A549 (cell line): ENCODE data around the gene OTUB2.

Experiments used
- BHLHE40 ChIP-seq: IDR thresholded peaks from 2 replicates; pipeline ENCODE4 v1.6.1; 2012; ENCODE audit warnings: low read depth, low read length, inconsistent platforms
- CTCF ChIP-seq: fragments of >200 bp; sonication (Bioruptor Twin); formaldehyde crosslinking; IDR thresholded peaks from 3 replicates; pipeline ENCODE4 v1.5.1; 2016
- KDM5A ChIP-seq: fragments of 200-600 bp; sonication (generic); IDR thresholded peaks from 2 replicates; pipeline ENCODE4 v1.6.1; 2016; ENCODE audit warnings: antibody characterized with exemption, mild to moderate bottlenecking
- MAX ChIP-seq: IDR thresholded peaks from 2 replicates; pipeline ENCODE4 v1.6.1; 2012
- MYC ChIP-seq: IDR thresholded peaks from 2 replicates; pipeline ENCODE4 v1.6.1; 2012; ENCODE audit warnings: mild to moderate bottlenecking, inconsistent platforms, low read length, improper control_type of control experiment, borderline replicate concordance
- RAD21 ChIP-seq, 2 experiments: fragments of >200 bp in 1 of 2; sonication (Bioruptor Twin) in 1 of 2; formaldehyde crosslinking in 1 of 2; IDR thresholded peaks in 1 of 2; conservative IDR thresholded peaks in 1 of 2; 2 replicates in 1 of 2; 3 replicates in 1 of 2; pipeline ENCODE4 v1.6.1; 2012 to 2018; ENCODE audit warnings: inconsistent platforms in 1 of 2
- REST ChIP-seq: fragments of 200-600 bp; sonication (generic); IDR thresholded peaks from 2 replicates; pipeline ENCODE4 v1.6.1; 2016; ENCODE audit warnings: antibody characterized with exemption, mild to moderate bottlenecking, moderate library complexity

GRCh38 chr14:93987376-93987775 lies 38.8 kb upstream of the OTUB2 start:
- TF ChIP-seq RAD21 (conservative IDR thresholded peaks at IDR 0.05 in 1 of 2, IDR thresholded peaks at IDR 0.05 in 1 of 2): no peak
- no peak for TF ChIP-seq KDM5A
- TF ChIP-seq CTCF: no peak
- TF ChIP-seq MAX: no peak
- no peak for TF ChIP-seq REST
- no peak for TF ChIP-seq BHLHE40
- TF ChIP-seq MYC: no peak
